WTC11 (cell line): ENCODE measurements around the gene GUCA2B.

Source experiments
- ARID4B ChIP-seq: sonication (generic); formaldehyde crosslinking; IDR thresholded peaks from 2 replicates; pipeline ENCODE4 v1.8.0; 2023; ENCODE audit warnings: missing genetic modification reagents, mild to moderate bottlenecking, borderline replicate concordance
- ATF1 ChIP-seq: sonication (generic); formaldehyde crosslinking; IDR thresholded peaks from 2 replicates; pipeline ENCODE4 v1.8.1; 2023; ENCODE audit warnings: mild to moderate bottlenecking, moderate library complexity, missing genetic modification reagents
- ATF3 ChIP-seq: sonication (generic); formaldehyde crosslinking; conservative IDR thresholded peaks from 2 replicates; pipeline ENCODE4 v1.8.1; 2022; ENCODE audit warnings: mild to moderate bottlenecking, missing genetic modification reagents
- CTCF ChIP-seq: fragments of 200-600 bp; IDR thresholded peaks from 2 replicates; pipeline ENCODE4 v1.8.0; 2022; ENCODE audit warnings: antibody characterized with exemption
- EMX1 ChIP-seq: fragments of 250-450 bp; sonication (Bioruptor Pico); IDR thresholded peaks from 2 replicates; pipeline ENCODE4 v1.8.0; 2021; ENCODE audit warnings: mild to moderate bottlenecking
- KAT7 ChIP-seq: sonication (generic); formaldehyde crosslinking; IDR thresholded peaks from 2 replicates; pipeline ENCODE4 v1.8.1; 2023; ENCODE audit warnings: missing genetic modification reagents, mild to moderate bottlenecking, borderline replicate concordance
- MLX ChIP-seq: sonication (generic); formaldehyde crosslinking; IDR thresholded peaks from 2 replicates; pipeline ENCODE4 v1.8.1; 2023; ENCODE audit warnings: mild to moderate bottlenecking, missing genetic modification reagents, moderate library complexity
- MXD4 ChIP-seq: fragments of 250-450 bp; sonication (Bioruptor Pico); IDR thresholded peaks from 2 replicates; pipeline ENCODE4 v1.8.0; 2021; ENCODE audit warnings: mild to moderate bottlenecking, moderate library complexity, borderline replicate concordance
- ZBTB43 ChIP-seq: sonication (generic); formaldehyde crosslinking; IDR thresholded peaks from 2 replicates; pipeline ENCODE4 v1.8.1; 2023; ENCODE audit warnings: mild to moderate bottlenecking, missing genetic modification reagents
- TF ChIP-seq, protein P1 (sequence below): fragments of 250-450 bp; sonication (Bioruptor Pico); IDR thresholded peaks from 2 replicates; pipeline ENCODE4 v1.9.0; 2021; ENCODE audit warnings: mild to moderate bottlenecking, borderline replicate concordance
- TF ChIP-seq, protein P2 (sequence below): sonication (generic); formaldehyde crosslinking; IDR thresholded peaks from 2 replicates; pipeline ENCODE4 v1.8.1; 2022; ENCODE audit warnings: missing genetic modification reagents, borderline replicate concordance
- TF ChIP-seq, protein P3 (sequence below): sonication (generic); formaldehyde crosslinking; IDR thresholded peaks from 2 replicates; pipeline ENCODE4 v1.8.1; 2022; ENCODE audit warnings: low read depth, missing genetic modification reagents, borderline replicate concordance
- TF ChIP-seq, protein P4 (sequence below): sonication (generic); formaldehyde crosslinking; IDR thresholded peaks from 2 replicates; pipeline ENCODE4 v1.8.0; 2022; ENCODE audit warnings: mild to moderate bottlenecking, missing genetic modification reagents

GRCh38 chr1:42165511-42166210 lies 12.5 kb downstream of the GUCA2B start:
- TF ChIP-seq CTCF (no peak), ATF1 (CRISPR knock-in tag) (no peak), EMX1 (CRISPR knock-in tag) (no peak), ARID4B (CRISPR knock-in tag) (no peak), MXD4 (no peak), KAT7 (CRISPR knock-in tag) (no peak), ATF3 (no peak), ZBTB43 (CRISPR knock-in tag) (no peak), MLX (CRISPR knock-in tag) (no peak)
- TF ChIP-seq, protein P1, sequence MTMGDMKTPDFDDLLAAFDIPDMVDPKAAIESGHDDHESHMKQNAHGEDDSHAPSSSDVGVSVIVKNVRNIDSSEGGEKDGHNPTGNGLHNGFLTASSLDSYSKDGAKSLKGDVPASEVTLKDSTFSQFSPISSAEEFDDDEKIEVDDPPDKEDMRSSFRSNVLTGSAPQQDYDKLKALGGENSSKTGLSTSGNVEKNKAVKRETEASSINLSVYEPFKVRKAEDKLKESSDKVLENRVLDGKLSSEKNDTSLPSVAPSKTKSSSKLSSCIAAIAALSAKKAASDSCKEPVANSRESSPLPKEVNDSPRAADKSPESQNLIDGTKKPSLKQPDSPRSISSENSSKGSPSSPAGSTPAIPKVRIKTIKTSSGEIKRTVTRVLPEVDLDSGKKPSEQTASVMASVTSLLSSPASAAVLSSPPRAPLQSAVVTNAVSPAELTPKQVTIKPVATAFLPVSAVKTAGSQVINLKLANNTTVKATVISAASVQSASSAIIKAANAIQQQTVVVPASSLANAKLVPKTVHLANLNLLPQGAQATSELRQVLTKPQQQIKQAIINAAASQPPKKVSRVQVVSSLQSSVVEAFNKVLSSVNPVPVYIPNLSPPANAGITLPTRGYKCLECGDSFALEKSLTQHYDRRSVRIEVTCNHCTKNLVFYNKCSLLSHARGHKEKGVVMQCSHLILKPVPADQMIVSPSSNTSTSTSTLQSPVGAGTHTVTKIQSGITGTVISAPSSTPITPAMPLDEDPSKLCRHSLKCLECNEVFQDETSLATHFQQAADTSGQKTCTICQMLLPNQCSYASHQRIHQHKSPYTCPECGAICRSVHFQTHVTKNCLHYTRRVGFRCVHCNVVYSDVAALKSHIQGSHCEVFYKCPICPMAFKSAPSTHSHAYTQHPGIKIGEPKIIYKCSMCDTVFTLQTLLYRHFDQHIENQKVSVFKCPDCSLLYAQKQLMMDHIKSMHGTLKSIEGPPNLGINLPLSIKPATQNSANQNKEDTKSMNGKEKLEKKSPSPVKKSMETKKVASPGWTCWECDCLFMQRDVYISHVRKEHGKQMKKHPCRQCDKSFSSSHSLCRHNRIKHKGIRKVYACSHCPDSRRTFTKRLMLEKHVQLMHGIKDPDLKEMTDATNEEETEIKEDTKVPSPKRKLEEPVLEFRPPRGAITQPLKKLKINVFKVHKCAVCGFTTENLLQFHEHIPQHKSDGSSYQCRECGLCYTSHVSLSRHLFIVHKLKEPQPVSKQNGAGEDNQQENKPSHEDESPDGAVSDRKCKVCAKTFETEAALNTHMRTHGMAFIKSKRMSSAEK (CRISPR knock-in tag) = no peak
- TF ChIP-seq, protein P2, sequence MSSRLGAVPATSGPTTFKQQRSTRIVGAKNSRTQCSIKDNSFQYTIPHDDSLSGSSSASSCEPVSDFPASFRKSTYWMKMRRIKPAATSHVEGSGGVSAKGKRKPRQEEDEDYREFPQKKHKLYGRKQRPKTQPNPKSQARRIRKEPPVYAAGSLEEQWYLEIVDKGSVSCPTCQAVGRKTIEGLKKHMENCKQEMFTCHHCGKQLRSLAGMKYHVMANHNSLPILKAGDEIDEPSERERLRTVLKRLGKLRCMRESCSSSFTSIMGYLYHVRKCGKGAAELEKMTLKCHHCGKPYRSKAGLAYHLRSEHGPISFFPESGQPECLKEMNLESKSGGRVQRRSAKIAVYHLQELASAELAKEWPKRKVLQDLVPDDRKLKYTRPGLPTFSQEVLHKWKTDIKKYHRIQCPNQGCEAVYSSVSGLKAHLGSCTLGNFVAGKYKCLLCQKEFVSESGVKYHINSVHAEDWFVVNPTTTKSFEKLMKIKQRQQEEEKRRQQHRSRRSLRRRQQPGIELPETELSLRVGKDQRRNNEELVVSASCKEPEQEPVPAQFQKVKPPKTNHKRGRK = no peak
- TF ChIP-seq, protein P3, sequence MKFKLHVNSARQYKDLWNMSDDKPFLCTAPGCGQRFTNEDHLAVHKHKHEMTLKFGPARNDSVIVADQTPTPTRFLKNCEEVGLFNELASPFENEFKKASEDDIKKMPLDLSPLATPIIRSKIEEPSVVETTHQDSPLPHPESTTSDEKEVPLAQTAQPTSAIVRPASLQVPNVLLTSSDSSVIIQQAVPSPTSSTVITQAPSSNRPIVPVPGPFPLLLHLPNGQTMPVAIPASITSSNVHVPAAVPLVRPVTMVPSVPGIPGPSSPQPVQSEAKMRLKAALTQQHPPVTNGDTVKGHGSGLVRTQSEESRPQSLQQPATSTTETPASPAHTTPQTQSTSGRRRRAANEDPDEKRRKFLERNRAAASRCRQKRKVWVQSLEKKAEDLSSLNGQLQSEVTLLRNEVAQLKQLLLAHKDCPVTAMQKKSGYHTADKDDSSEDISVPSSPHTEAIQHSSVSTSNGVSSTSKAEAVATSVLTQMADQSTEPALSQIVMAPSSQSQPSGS (CRISPR knock-in tag) = no peak
- TF ChIP-seq, protein P4, sequence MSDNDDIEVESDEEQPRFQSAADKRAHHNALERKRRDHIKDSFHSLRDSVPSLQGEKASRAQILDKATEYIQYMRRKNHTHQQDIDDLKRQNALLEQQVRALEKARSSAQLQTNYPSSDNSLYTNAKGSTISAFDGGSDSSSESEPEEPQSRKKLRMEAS (CRISPR knock-in tag) = no peak
